Astrocyte (in vitro differentiated cells and primary cell): ENCODE data around the gene NLGN4Y. TPM values are rescaled to one million over a fixed set of nuclear protein-coding genes. Genes with fewer than 3 reads are reported as not detected.

Source experiments
- DNase-seq: peaks from one replicate; pipeline ENCODE4 v3.0.0-alpha.2; 2010; ENCODE audit warnings: low read depth
- FAIRE-seq: peaks from 2 replicates; lab custom pipeline; 2011; peaks lifted over from hg19 to GRCh38; lab: Jason Lieb, UNC
- H2AFZ ChIP-seq: 2 replicates; pipeline ENCODE4 v1.6.0; 2012; ENCODE audit warnings: low read depth, low read length, inconsistent platforms
- H3K27ac ChIP-seq: 2 replicates; pipeline ENCODE4 v1.5.1; 2011; ENCODE audit warnings: low read depth, low read length, inconsistent platforms
- H3K27me3 ChIP-seq: 2 replicates; pipeline ENCODE4 v1.6.0; 2011; ENCODE audit warnings: low read length, inconsistent platforms; ENCODE audit not compliant: insufficient read depth
- H3K36me3 ChIP-seq: 2 replicates; pipeline ENCODE4 v1.5.1; 2011; ENCODE audit warnings: low read length, inconsistent platforms; ENCODE audit not compliant: insufficient read depth
- H3K4me1 ChIP-seq: 2 replicates; pipeline ENCODE4 v1.5.1; 2011; ENCODE audit warnings: low read length, inconsistent platforms; ENCODE audit not compliant: insufficient read depth
- H3K4me2 ChIP-seq: 2 replicates; pipeline ENCODE4 v1.6.0; 2012; ENCODE audit warnings: low read length, inconsistent platforms
- H3K4me3 ChIP-seq: 2 replicates; pipeline ENCODE4 v1.5.1; 2011; ENCODE audit warnings: low read depth, mild to moderate bottlenecking, low read length, inconsistent platforms; ENCODE audit not compliant: insufficient read depth
- H3K79me2 ChIP-seq: 2 replicates; pipeline ENCODE4 v1.6.0; 2012; ENCODE audit warnings: mild to moderate bottlenecking, low read length, inconsistent platforms; ENCODE audit not compliant: insufficient read depth
- H3K9ac ChIP-seq: 2 replicates; pipeline ENCODE4 v1.6.0; 2012; ENCODE audit warnings: mild to moderate bottlenecking, low read length, inconsistent platforms
- H3K9me3 ChIP-seq: 2 replicates; pipeline ENCODE4 v1.5.1; 2012; ENCODE audit warnings: low read depth, mild to moderate bottlenecking, low read length, inconsistent platforms; ENCODE audit not compliant: insufficient read depth
- H4K20me1 ChIP-seq: 2 replicates; pipeline ENCODE4 v1.6.0; 2012; ENCODE audit warnings: low read length, inconsistent platforms; ENCODE audit not compliant: insufficient read depth
- H3K27ac Mint-ChIP-seq: one replicate; pipeline ENCODE4 v1.8.0; 2021; ENCODE audit warnings: mild to moderate bottlenecking, mixed read lengths; ENCODE audit not compliant: unreplicated experiment
- H3K27me3 Mint-ChIP-seq: one replicate; pipeline ENCODE4 v1.8.0; 2021; ENCODE audit warnings: low read depth, mixed read lengths; ENCODE audit not compliant: unreplicated experiment
- H3K36me3 Mint-ChIP-seq: one replicate; pipeline ENCODE4 v1.8.0; 2021; ENCODE audit warnings: low read depth, mixed read lengths; ENCODE audit not compliant: unreplicated experiment
- H3K4me1 Mint-ChIP-seq: one replicate; pipeline ENCODE4 v1.8.0; 2021; ENCODE audit warnings: low read depth, mixed read lengths; ENCODE audit not compliant: unreplicated experiment
- H3K4me3 Mint-ChIP-seq: one replicate; pipeline ENCODE4 v1.8.0; 2021; ENCODE audit warnings: mild to moderate bottlenecking, moderate library complexity, mixed read lengths; ENCODE audit not compliant: unreplicated experiment
- H3K9me3 Mint-ChIP-seq: one replicate; pipeline ENCODE4 v1.8.0; 2021; ENCODE audit warnings: mild to moderate bottlenecking, mixed read lengths; ENCODE audit not compliant: unreplicated experiment
- EZH2 ChIP-seq: IDR thresholded peaks from 2 replicates; pipeline ENCODE4 v1.6.1; 2012; ENCODE audit warnings: mild to moderate bottlenecking, low read length, inconsistent platforms; ENCODE audit not compliant: insufficient read depth
- total RNA-seq: library from RNA; stranded (reverse); gene quantifications from 2 replicates; pipeline ENCODE4 v1.2.1, GENCODE V29; 2021
- TF ChIP-seq, protein P1 (sequence below): IDR thresholded peaks from 2 replicates; pipeline ENCODE4 v1.5.1; 2011; ENCODE audit warnings: low read depth, mild to moderate bottlenecking, inconsistent platforms, low read length, moderate library complexity; ENCODE audit not compliant: insufficient read depth

NLGN4Y gene
- total RNA-seq, 1 donor from 2014 or later: 19.7 TPM

DNA sequence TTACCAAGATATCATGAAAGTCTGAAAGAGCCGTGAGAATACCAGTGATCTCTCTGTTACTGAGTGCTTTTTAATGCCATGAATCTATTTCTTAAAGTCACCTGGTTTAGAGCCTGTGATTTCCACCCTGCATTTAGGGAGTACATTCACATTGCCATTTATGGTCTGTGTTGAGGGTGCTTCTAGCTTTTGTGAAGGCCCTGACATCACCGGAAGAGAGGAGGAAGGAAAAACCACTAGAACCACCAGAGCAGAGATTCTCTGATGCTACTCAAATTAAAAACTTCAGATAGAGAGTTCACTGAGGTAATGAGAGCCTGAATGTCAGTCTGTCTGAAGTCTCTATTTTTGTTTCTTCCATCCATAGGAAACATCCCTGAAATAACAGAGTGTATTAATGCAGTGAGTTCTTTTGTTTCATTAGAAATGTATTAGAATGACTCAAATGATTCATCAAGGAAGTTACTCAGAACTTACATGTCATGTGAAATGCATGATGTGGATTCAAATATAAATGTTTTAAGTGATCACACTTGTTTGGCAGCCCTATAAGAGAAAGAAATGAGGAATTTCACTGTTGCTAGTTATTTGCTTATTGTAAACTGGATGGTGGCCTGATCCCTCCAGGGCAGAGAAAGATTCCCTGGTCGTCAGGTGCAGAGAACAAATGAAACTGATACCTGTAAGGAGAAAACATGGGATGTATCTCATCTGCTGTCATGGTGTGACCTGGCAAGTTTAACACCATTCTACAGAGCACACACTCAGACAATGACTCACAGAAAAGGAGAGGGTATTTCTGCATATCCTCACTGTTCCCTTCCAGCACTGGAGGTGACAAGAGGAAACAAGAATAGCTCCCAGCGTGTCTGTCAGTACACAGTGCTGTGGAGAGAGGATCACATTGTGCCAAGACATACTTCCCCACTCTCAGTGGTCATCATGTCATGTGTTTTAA lies 310.1 kb downstream of the NLGN4Y start:
- peaks cover 3% of the 10 kb centered on the region for H3K9me3 Mint-ChIP-seq
- TF ChIP-seq, protein P1, sequence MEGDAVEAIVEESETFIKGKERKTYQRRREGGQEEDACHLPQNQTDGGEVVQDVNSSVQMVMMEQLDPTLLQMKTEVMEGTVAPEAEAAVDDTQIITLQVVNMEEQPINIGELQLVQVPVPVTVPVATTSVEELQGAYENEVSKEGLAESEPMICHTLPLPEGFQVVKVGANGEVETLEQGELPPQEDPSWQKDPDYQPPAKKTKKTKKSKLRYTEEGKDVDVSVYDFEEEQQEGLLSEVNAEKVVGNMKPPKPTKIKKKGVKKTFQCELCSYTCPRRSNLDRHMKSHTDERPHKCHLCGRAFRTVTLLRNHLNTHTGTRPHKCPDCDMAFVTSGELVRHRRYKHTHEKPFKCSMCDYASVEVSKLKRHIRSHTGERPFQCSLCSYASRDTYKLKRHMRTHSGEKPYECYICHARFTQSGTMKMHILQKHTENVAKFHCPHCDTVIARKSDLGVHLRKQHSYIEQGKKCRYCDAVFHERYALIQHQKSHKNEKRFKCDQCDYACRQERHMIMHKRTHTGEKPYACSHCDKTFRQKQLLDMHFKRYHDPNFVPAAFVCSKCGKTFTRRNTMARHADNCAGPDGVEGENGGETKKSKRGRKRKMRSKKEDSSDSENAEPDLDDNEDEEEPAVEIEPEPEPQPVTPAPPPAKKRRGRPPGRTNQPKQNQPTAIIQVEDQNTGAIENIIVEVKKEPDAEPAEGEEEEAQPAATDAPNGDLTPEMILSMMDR: no peak
- TF ChIP-seq EZH2: no peak
- H3K4me1 Mint-ChIP-seq: peaks cover 13% of the 10 kb centered on the region
- Histone ChIP-seq H3K4me1 (peaks cover 21% of the 10 kb centered on the region), H3K79me2 (no peaks in the 10 kb centered on the region), H3K36me3 (no peaks in the 10 kb centered on the region), H3K9ac (peak overlapping the region; percentile 72), H4K20me1 (no peaks in the 10 kb centered on the region), H3K9me3 (no peaks in the 10 kb centered on the region), H3K27ac (peak overlapping the region; percentile 92), H3K4me3 (no peak overlapping the region), H3K27me3 (no peaks in the 10 kb centered on the region), H3K4me2 (peak overlapping the region; percentile 73), H2AFZ (no peak overlapping the region)
- no peaks in the 10 kb centered on the region for H3K36me3 Mint-ChIP-seq
- no peaks in the 10 kb centered on the region for H3K27me3 Mint-ChIP-seq
- no peak overlapping the region for H3K4me3 Mint-ChIP-seq
- H3K27ac Mint-ChIP-seq: peak overlapping the region; percentile 97
- DNase-seq: no peak
- no peak for FAIRE-seq

DNA sequence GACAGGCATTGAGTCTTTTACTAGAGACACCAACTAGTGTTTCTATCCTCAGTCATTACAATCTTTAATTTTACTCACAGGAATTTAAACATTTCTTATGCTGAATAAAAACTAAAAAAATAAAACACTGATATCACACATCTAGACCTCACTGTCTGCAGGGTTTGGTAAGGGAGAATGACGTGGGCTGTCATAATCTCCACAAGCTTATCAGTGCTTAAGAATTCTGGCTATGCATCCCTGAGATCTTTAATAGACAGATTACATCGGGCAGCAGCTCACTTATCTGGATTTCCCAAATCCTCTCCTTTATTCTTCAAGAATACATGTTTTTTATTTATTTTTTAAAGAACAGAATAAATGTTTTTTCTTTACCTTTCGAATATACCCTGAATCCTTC lies 313.1 kb downstream of the NLGN4Y start:
- no peak overlapping the region for H3K27ac Mint-ChIP-seq
- H3K79me2 ChIP-seq: no peaks in the 10 kb centered on the region
- H3K9ac ChIP-seq: no peak overlapping the region
- no peak overlapping the region for H3K4me3 Mint-ChIP-seq
- no peaks in the 10 kb centered on the region for H3K27me3 Mint-ChIP-seq
- no peaks in the 10 kb centered on the region for H3K36me3 Mint-ChIP-seq
- no peak overlapping the region for H2AFZ ChIP-seq
- TF ChIP-seq EZH2: no peak
- TF ChIP-seq, protein P1: no peak
- H3K36me3 ChIP-seq: no peaks in the 10 kb centered on the region
- H3K27ac ChIP-seq: no peak overlapping the region
- H3K4me1 ChIP-seq: peaks cover 20% of the 10 kb centered on the region
- H3K4me3 ChIP-seq: no peak overlapping the region
- peaks cover 1% of the 10 kb centered on the region for H3K9me3 Mint-ChIP-seq
- peaks cover 13% of the 10 kb centered on the region for H3K4me1 Mint-ChIP-seq
- H4K20me1 ChIP-seq: no peaks in the 10 kb centered on the region
- FAIRE-seq (no peak), DNase-seq (no peak)
- H3K4me2 ChIP-seq: no peak overlapping the region
- no peaks in the 10 kb centered on the region for H3K9me3 ChIP-seq
- no peaks in the 10 kb centered on the region for H3K27me3 ChIP-seq

DNA sequence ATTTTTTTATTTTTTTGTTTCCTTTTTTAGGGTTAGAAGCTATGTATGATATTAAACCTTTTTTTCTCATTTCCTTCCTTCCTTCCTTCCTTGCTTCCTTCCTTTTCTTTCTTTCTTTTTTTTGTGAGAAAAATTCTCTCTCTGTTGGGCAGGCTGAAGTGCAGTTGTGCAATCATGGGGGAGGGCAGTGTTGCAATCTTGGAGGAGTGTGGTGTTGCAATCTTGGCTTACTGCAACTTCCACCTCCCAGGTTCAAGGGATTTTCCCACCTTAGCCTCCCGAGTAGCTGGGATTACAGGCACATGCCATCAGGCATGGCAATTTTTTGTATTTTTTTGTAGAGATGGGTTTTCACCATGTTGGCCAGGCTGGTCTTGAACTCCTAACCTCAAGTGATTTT lies 326.4 kb downstream of the NLGN4Y start:
- FAIRE-seq: no peak
- no peaks in the 10 kb centered on the region for H3K4me1 ChIP-seq
- no peaks in the 10 kb centered on the region for H3K27me3 ChIP-seq
- Mint-ChIP-seq H3K27ac (no peak overlapping the region), H3K27me3 (no peaks in the 10 kb centered on the region), H3K36me3 (no peaks in the 10 kb centered on the region), H3K4me3 (no peak overlapping the region), H3K9me3 (no peaks in the 10 kb centered on the region), H3K4me1 (no peaks in the 10 kb centered on the region)
- no peaks in the 10 kb centered on the region for H3K36me3 ChIP-seq
- no peaks in the 10 kb centered on the region for H3K79me2 ChIP-seq
- no peak overlapping the region for H3K9ac ChIP-seq
- H3K4me3 ChIP-seq: no peak overlapping the region
- no peak overlapping the region for H2AFZ ChIP-seq
- TF ChIP-seq, protein P1: no peak
- no peak for TF ChIP-seq EZH2
- no peak overlapping the region for H3K4me2 ChIP-seq
- H3K9me3 ChIP-seq: no peaks in the 10 kb centered on the region
- H4K20me1 ChIP-seq: no peaks in the 10 kb centered on the region
- no peak overlapping the region for H3K27ac ChIP-seq
- no peak for DNase-seq
